ENCODE data around the gene SPRY4. TPM values are rescaled to one million over a fixed set of nuclear protein-coding genes. Genes with fewer than 3 reads are reported as not detected.

Gene SPRY4
- total and polyA plus RNA-seq, 2 of the 4 experiments (the other 2 are of a cell fraction) = 8.4 to 21.0 TPM

- no peak for ATAC-seq (ENCODE audit: low read depth)
Measured at GRCh38 chr5:142339781-142340180, 15.0 kb upstream of the SPRY4 start.

More at GRCh38 chr5:142339781-142340180, 15.0 kb upstream of the SPRY4 start:
- H3K9me1 ChIP-seq (ENCODE audit: insufficient read depth, low read length) = peaks cover 5% of the 10 kb centered on the region; the same call in 1 of the 2 replicates
- no peaks in the 10 kb centered on the region for H4K20me1 ChIP-seq (ENCODE audit: insufficient read depth, low read length)
- no TSS peak for BruUV-seq (replicated peaks)
- H2BK120ac ChIP-seq (ENCODE audit: low read depth, low read length) = no peak overlapping the region
- no peak for TF ChIP-seq BHLHE40 (IDR thresholded peaks at IDR 0.05; ENCODE audit: low read depth, low read length)
- TF ChIP-seq MAZ (IDR thresholded peaks at IDR 0.05; ENCODE audit: borderline replicate concordance, low read depth, low read length) = no peak
- no peak for TF ChIP-seq CTCF (conservative IDR thresholded peaks at IDR 0.05; ENCODE audit: low read depth, low read length)
- no peak for TF ChIP-seq SMC3 (IDR thresholded peaks at IDR 0.05; ENCODE audit: low read depth, low read length)
- TF ChIP-seq ELK1 (IDR thresholded peaks at IDR 0.05; ENCODE audit: borderline replicate concordance, low read depth, low read length) = no peak
- TF ChIP-seq RAD21 (IDR thresholded peaks at IDR 0.05; ENCODE audit: low read length) = no peak
- TF ChIP-seq RCOR1 (IDR thresholded peaks at IDR 0.05; ENCODE audit: insufficient replicate concordance, low read length) = no peak
- TF ChIP-seq NFE2L2 (IDR thresholded peaks at IDR 0.05; ENCODE audit: low read depth, low read length) = no peak
- no peak for TF ChIP-seq USF2 (IDR thresholded peaks at IDR 0.05; ENCODE audit: low read depth, low read length)
- no peak for TF ChIP-seq MXI1 (IDR thresholded peaks at IDR 0.05; ENCODE audit: borderline replicate concordance, low read depth, low read length)
- no peak for TF ChIP-seq FOS (IDR thresholded peaks at IDR 0.05; ENCODE audit: low read depth, low read length)
- no peak for TF ChIP-seq POLR2A (IDR thresholded peaks at IDR 0.05; ENCODE audit: low read depth, low read length)
- no peak for TF ChIP-seq CHD1 (IDR thresholded peaks at IDR 0.05; ENCODE audit: low read depth, low read length)
- no peak for TF ChIP-seq CEBPB (IDR thresholded peaks at IDR 0.05; ENCODE audit: low read depth, low read length)
- no peak overlapping the region for H3K56ac ChIP-seq (ENCODE audit: extremely low read depth, insufficient read depth, low read length)
- ChIA-PET CTCF (interaction anchor here (0.7 kb wide), 1 partner anchor 229 kb away, joined by 3 read pairs; no protein-coding TSS in a partner anchor), POLR2A (ENCODE audit: unreplicated experiment) (interaction anchor here (0.5 kb wide), 1 partner anchor 15 kb away, joined by 6 read pairs; the partner anchor contains the start of gene SPRY4)
- H3K4me2 ChIP-seq (ENCODE audit: low read depth, low read length) = no peak overlapping the region
- H2AK5ac ChIP-seq (ENCODE audit: low read depth, low read length) = no peak overlapping the region
- H3K4me3 ChIP-seq (ENCODE audit: insufficient read depth, low read depth, low read length) = no peak overlapping the region
- H3K9me3 ChIP-seq (ENCODE audit: control insufficient read depth, insufficient read depth, low read length) = peaks cover 5% of the 10 kb centered on the region; the same call in 1 of the 2 replicates
- no peak overlapping the region for H3K27ac ChIP-seq (ENCODE audit: insufficient read depth, low read length)
- no peak overlapping the region for H3K23ac ChIP-seq (ENCODE audit: low read depth, low read length)
- no CpG with 5 or more reads among the region's 3 CpGs for WGBS, 2 experiments (ENCODE audit: extremely low coverage in 2 of 2, insufficient read length in 1 of 2)
- no peak overlapping the region for H2BK5ac ChIP-seq (ENCODE audit: low read depth, low read length, poor library complexity, severe bottlenecking)
- in situ Hi-C loops (cut with MboI; ENCODE audit: low sequenced_read_pairs) (no loop called here), dilution Hi-C loops (cut with HindIII; ENCODE audit: low sequenced_read_pairs, unreplicated experiment) (no loop called here), intact Hi-C loops (cut with micrococcal nuclease) (no loop called here)
- no peak overlapping the region for H2BK15ac ChIP-seq (ENCODE audit: low read depth, low read length)
- H4K8ac ChIP-seq (ENCODE audit: low read depth in 2 of 2, low read length in 2 of 2) = no peak overlapping the region
- no peak overlapping the region for H2BK20ac ChIP-seq (ENCODE audit: low read depth, low read length)
- no peak overlapping the region for H3K9ac ChIP-seq (ENCODE audit: low read depth, low read length)
- peaks cover 16 to 30% of the 10 kb centered on the region in 2 experiments for H3K79me1 ChIP-seq (ENCODE audit: low read depth in 1 of 2, low read length in 2 of 2)
- no peak overlapping the region for H2AK9ac ChIP-seq (replicated peaks; ENCODE audit: low read depth, low read length, poor library complexity)
- H3K27me3 ChIP-seq (ENCODE audit: control insufficient read depth, insufficient read depth, low read length) = no peaks in the 10 kb centered on the region
- DNase-seq = no peak
- no peak overlapping the region for H4K5ac ChIP-seq (ENCODE audit: low read depth, low read length)
- no peak overlapping the region for H2AFZ ChIP-seq (replicated peaks; ENCODE audit: low read length, poor library complexity)
- H3K4ac ChIP-seq (ENCODE audit: low read depth, low read length) = no peak overlapping the region
- no peak overlapping the region for H3K14ac ChIP-seq (replicated peaks; ENCODE audit: low read depth, low read length)
- peaks cover 8% of the 10 kb centered on the region for H3K36me3 ChIP-seq (ENCODE audit: control insufficient read depth, insufficient read depth, low read length)
- no peak overlapping the region for H4K91ac ChIP-seq (ENCODE audit: insufficient read depth, low read depth, low read length)
- peaks cover 8% of the 10 kb centered on the region for H3K4me1 ChIP-seq (ENCODE audit: control insufficient read depth, insufficient read depth, low read length)
- no peak overlapping the region for H3K18ac ChIP-seq (ENCODE audit: low read depth, low read length)

All from IMR-90 (cell line).